Natural killer cell (primary cell): Measurements from ENCODE around the gene CACNA1S. TPM values are rescaled to one million over a fixed set of nuclear protein-coding genes. Genes with fewer than 3 reads are reported as not detected.

Experiments used
- ATAC-seq, 3 donors: fragments of 150-1000 bp in 2 of 3; fragments of 200-7000 bp in 1 of 3; cut with Tn5 transposase; 1 replicate in 1 of 3; 2 replicates in 2 of 3; pipeline ENCODE4 v1.10.0; 2021; ENCODE audit warnings: mild to moderate bottlenecking in 2 of 3, moderate library complexity in 2 of 3
- DNase-seq, 2 donors: peaks; one replicate each; pipeline versions ENCODE4 v3.0.0 to v3.0.0-alpha.2; 2013 to 2021; ENCODE audit warnings: mixed read lengths in 1 of 2
- H3K27ac ChIP-seq: one replicate; pipeline ENCODE4 v1.5.1; 2013; ENCODE audit warnings: mild to moderate bottlenecking, low read length
- H3K27me3 ChIP-seq: one replicate; pipeline ENCODE4 v1.6.1; 2013; ENCODE audit warnings: low read length; ENCODE audit not compliant: control insufficient read depth, insufficient read depth
- H3K36me3 ChIP-seq: one replicate; pipeline ENCODE4 v1.6.1; 2013; ENCODE audit warnings: low read length; ENCODE audit not compliant: control insufficient read depth, insufficient read depth
- H3K4me1 ChIP-seq: one replicate; pipeline ENCODE4 v1.6.1; 2013; ENCODE audit warnings: low read length; ENCODE audit not compliant: control insufficient read depth, insufficient read depth
- H3K4me3 ChIP-seq: one replicate; pipeline ENCODE4 v1.5.1; 2013; ENCODE audit warnings: low read length
- H3K9me3 ChIP-seq: one replicate; pipeline ENCODE4 v1.6.1; 2013; ENCODE audit warnings: low read length; ENCODE audit not compliant: control insufficient read depth, insufficient read depth
- H3K27ac Mint-ChIP-seq, 2 donors: one replicate each; pipeline ENCODE4 v1.8.0; 2022; ENCODE audit warnings: mild to moderate bottlenecking in 2 of 2, mixed read lengths in 2 of 2, moderate library complexity in 1 of 2
- H3K27me3 Mint-ChIP-seq, 2 donors: one replicate each; pipeline ENCODE4 v1.8.0; 2022; ENCODE audit warnings: low read depth in 2 of 2, mixed read lengths in 2 of 2
- H3K36me3 Mint-ChIP-seq: one replicate; pipeline ENCODE4 v1.8.0; 2022; ENCODE audit warnings: mixed read lengths
- H3K4me1 Mint-ChIP-seq, 2 donors: one replicate each; pipeline ENCODE4 v1.8.0; 2022; ENCODE audit warnings: mixed read lengths in 2 of 2
- H3K4me3 Mint-ChIP-seq: one replicate; pipeline ENCODE4 v1.8.0; 2022; ENCODE audit warnings: mild to moderate bottlenecking, moderate library complexity, mixed read lengths
- H3K9me3 Mint-ChIP-seq, 2 donors: one replicate each; pipeline ENCODE4 v1.8.0; 2022; ENCODE audit warnings: mixed read lengths in 2 of 2
- WGBS: methylation state at CpG from one replicate; pipeline ENCODE4 v1.1.7; 2013; ENCODE audit warnings: missing lambda C conversion rate; ENCODE audit not compliant: insufficient coverage; 5-methylcytosine and 5-hydroxymethylcytosine counted together
- intact Hi-C: fragments of 100-400 bp; cut with micrococcal nuclease; formaldehyde crosslinking; loops from one replicate; pipeline ENCODE4 v1.14.2; 2022
- total RNA-seq, 4 donors: library from RNA; stranded (reverse); fragments of 120-200 nt in 1 of 4; gene quantifications; one replicate each; pipeline versions ENCODE4 v1.2.3 to v1.2.4, GENCODE V29; 2013 to 2022
- TF ChIP-seq, protein P1 (sequence below): fragments of 200-600 bp; IDR thresholded peaks from one replicate; pipeline ENCODE4 v1.8.0; 2022; ENCODE audit warnings: antibody characterized with exemption

CACNA1S gene
- total RNA-seq, 3 donors from 2014 or later (not counting 1 experiment from before 2014, with no cell fraction given) = not detected

- 96% methylated on average over 13 of the region's 13 CpGs for WGBS
- Histone ChIP-seq H3K27me3 (no peaks in the 10 kb centered on the region), H3K9me3 (no peaks in the 10 kb centered on the region), H3K4me3 (no peak overlapping the region), H3K4me1 (no peaks in the 10 kb centered on the region), H3K36me3 (no peaks in the 10 kb centered on the region), H3K27ac (no peak overlapping the region)
- intact Hi-C loops = no loop called here
- H3K36me3 Mint-ChIP-seq = no peaks in the 10 kb centered on the region
- DNase-seq (no peak), ATAC-seq (no peak)
- no peak overlapping the region for H3K4me3 Mint-ChIP-seq
- peaks cover 0 to 12% of the 10 kb centered on the region in 2 donors for H3K27me3 Mint-ChIP-seq
- TF ChIP-seq, protein P1, sequence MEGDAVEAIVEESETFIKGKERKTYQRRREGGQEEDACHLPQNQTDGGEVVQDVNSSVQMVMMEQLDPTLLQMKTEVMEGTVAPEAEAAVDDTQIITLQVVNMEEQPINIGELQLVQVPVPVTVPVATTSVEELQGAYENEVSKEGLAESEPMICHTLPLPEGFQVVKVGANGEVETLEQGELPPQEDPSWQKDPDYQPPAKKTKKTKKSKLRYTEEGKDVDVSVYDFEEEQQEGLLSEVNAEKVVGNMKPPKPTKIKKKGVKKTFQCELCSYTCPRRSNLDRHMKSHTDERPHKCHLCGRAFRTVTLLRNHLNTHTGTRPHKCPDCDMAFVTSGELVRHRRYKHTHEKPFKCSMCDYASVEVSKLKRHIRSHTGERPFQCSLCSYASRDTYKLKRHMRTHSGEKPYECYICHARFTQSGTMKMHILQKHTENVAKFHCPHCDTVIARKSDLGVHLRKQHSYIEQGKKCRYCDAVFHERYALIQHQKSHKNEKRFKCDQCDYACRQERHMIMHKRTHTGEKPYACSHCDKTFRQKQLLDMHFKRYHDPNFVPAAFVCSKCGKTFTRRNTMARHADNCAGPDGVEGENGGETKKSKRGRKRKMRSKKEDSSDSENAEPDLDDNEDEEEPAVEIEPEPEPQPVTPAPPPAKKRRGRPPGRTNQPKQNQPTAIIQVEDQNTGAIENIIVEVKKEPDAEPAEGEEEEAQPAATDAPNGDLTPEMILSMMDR = no peak
- no peaks in the 10 kb centered on the region for H3K4me1 Mint-ChIP-seq
- H3K9me3 Mint-ChIP-seq = no peaks in the 10 kb centered on the region
- no peak overlapping the region for H3K27ac Mint-ChIP-seq
Measured at GRCh38 chr1:201128962-201129361, 16.7 kb upstream of the CACNA1S start.

- H3K4me3 Mint-ChIP-seq = no peak overlapping the region
- H3K9me3 Mint-ChIP-seq = no peaks in the 10 kb centered on the region
- no peaks in the 10 kb centered on the region for H3K4me1 ChIP-seq
- no peaks in the 10 kb centered on the region for H3K4me1 Mint-ChIP-seq
- intact Hi-C loops = no loop called here
- TF ChIP-seq, protein P1 = no peak
- no peaks in the 10 kb centered on the region for H3K9me3 ChIP-seq
- 68% methylated on average over 7 of the region's 9 CpGs for WGBS
- no peaks in the 10 kb centered on the region for H3K36me3 ChIP-seq
- ATAC-seq = no peak
- H3K27ac ChIP-seq = no peak overlapping the region
- no peaks in the 10 kb centered on the region for H3K36me3 Mint-ChIP-seq
- no peak overlapping the region for H3K4me3 ChIP-seq
- no peaks in the 10 kb centered on the region for H3K27me3 ChIP-seq
- DNase-seq = no peak
- peaks cover 4 to 15% of the 10 kb centered on the region in 2 donors for H3K27me3 Mint-ChIP-seq
- no peak overlapping the region for H3K27ac Mint-ChIP-seq
Measured at GRCh38 chr1:201128476-201128875, 16.2 kb upstream of the CACNA1S start.

DNA sequence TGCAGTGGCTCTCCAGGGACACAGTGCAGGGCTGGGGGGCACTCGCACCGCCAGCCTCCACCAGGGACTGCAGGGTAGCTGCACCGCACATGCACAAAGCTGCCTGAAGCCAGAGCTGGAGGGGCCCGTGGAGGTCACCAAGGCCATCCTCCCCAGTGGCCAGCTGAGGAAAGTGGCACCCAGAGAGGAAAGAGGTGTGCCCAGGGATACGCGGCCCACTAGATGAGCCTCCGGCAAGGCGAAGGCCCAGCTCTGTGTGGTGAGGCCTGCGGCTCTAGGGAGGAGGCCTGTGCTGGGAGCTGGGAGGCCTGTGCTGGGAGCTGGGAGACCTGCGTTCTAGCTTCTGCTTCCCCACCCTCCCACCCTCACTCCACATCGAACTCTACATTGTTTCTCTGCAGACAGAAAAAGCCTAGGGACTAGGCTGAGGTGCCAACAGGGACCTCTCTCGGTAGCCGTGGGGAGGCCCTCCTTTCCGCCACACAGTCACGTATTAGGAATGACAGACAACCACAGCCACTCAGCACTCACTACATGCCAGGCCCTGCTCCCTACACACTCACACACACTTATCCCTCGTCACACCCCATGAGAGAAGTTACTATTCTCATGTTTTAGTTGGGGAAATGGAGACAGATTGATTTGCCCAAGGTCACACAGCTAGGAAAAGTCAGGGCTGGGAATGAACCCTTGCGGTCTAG lies 15.7 kb upstream of the CACNA1S start:
- no peak overlapping the region for H3K27ac Mint-ChIP-seq
- H3K4me3 Mint-ChIP-seq = no peak overlapping the region
- H3K27me3 ChIP-seq = no peaks in the 10 kb centered on the region
- intact Hi-C loops = no loop called here
- no peaks in the 10 kb centered on the region for H3K4me1 ChIP-seq
- no peaks in the 10 kb centered on the region for H3K9me3 ChIP-seq
- TF ChIP-seq, protein P1 = no peak
- peaks cover 10 to 15% of the 10 kb centered on the region in 2 donors for H3K27me3 Mint-ChIP-seq
- WGBS = 95% methylated on average over 14 of the region's 17 CpGs
- no peak overlapping the region for H3K27ac ChIP-seq
- H3K9me3 Mint-ChIP-seq = no peaks in the 10 kb centered on the region
- H3K36me3 ChIP-seq = no peaks in the 10 kb centered on the region
- H3K4me1 Mint-ChIP-seq = no peaks in the 10 kb centered on the region
- H3K4me3 ChIP-seq = no peak overlapping the region
- ATAC-seq (no peak), DNase-seq (no peak)
- H3K36me3 Mint-ChIP-seq = no peaks in the 10 kb centered on the region
